Sigmoid colon (tissue), 4 donors: ENCODE data around the gene CCDC184.

Source experiments
- CTCF ChIP-seq, 4 experiments: fragments of 450-650 bp in 3 of 4; fragments of 200-600 bp in 1 of 4; IDR thresholded peaks; one replicate each; pipeline ENCODE4 v1.5.1; 2016 to 2019; ENCODE audit warnings: antibody characterized with exemption in 4 of 4, mild to moderate bottlenecking in 3 of 4, moderate library complexity in 2 of 4
- EP300 ChIP-seq, 4 donors: sonication (generic); formaldehyde crosslinking; IDR thresholded peaks; one replicate each; pipeline ENCODE4 v1.6.1; 2017; ENCODE audit warnings: antibody characterized with exemption in 4 of 4
- POLR2A ChIP-seq, 2 donors: fragments of 450-650 bp; IDR thresholded peaks; one replicate each; pipeline ENCODE4 v1.6.1; 2016; ENCODE audit warnings: antibody characterized with exemption in 2 of 2, mild to moderate bottlenecking in 2 of 2, moderate library complexity in 2 of 2
- POLR2AphosphoS5 ChIP-seq, 4 donors: sonication (generic); formaldehyde crosslinking; IDR thresholded peaks; one replicate each; pipeline ENCODE4 v1.6.1; 2017; ENCODE audit warnings: antibody characterized with exemption in 4 of 4

- TF ChIP-seq CTCF (IDR thresholded peaks at IDR 0.05) (no peak), EP300 (IDR thresholded peaks at IDR 0.05) (no peak), POLR2A (IDR thresholded peaks at IDR 0.05) (no peak), POLR2AphosphoS5 (IDR thresholded peaks at IDR 0.05) (no peak)
These were observed 1.1 kb downstream of the CCDC184 start for GRCh38 chr12:48184549-48184922.
